Measurements from ENCODE around the gene EXOSC6.
"Not testable (repeated sequence)": the region's sequence is repeated elsewhere in the genome, so short reads cannot be mapped to it uniquely, and the experiment has no call there.

Gene EXOSC6

GRCh38 chr16:70198230-70198629 is 53.5 kb downstream of the EXOSC6 start:
- not testable (repeated sequence) for DNase-seq

GRCh38 chr16:70197611-70198010 is 54.1 kb downstream of the EXOSC6 start:
- DNase-seq = not testable (repeated sequence)

All from stimulated activated CD4-positive, alpha-beta T cell treated with anti-CD3 and anti-CD28 coated beads, Interleukin-2, amount 100 ng/mL, for 48 hours (primary cell).